ENCODE results near the gene CCDC117. TPM values are rescaled to one million over a fixed set of nuclear protein-coding genes. Genes with fewer than 3 reads are reported as not detected.

The CCDC117 gene
- total RNA-seq, 3 donors from 2014 or later, result 14.4 to 26.6 (median 17.1) TPM

DNA sequence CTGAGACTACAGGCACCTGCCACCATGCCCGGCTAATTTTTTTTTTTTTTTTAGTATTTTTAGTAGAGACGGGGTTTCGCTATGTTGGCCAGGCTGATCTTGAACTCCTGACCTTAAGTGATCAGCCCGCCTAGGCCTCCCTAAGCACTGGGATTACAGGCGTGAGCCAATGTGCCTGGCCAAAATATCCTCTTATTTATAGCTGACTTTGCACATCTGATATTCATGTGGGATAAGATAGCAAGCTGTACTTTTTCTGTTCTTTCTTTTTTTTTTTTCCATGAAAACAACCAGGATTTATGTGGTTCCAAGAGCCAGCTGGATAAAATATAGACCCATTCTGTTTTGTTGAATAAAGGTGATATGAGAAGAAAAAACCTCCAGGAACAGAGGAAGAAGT lies 40.0 kb downstream of the CCDC117 start:
- DNase-seq (no peak), ATAC-seq (no peak)
- TF ChIP-seq, protein P1, sequence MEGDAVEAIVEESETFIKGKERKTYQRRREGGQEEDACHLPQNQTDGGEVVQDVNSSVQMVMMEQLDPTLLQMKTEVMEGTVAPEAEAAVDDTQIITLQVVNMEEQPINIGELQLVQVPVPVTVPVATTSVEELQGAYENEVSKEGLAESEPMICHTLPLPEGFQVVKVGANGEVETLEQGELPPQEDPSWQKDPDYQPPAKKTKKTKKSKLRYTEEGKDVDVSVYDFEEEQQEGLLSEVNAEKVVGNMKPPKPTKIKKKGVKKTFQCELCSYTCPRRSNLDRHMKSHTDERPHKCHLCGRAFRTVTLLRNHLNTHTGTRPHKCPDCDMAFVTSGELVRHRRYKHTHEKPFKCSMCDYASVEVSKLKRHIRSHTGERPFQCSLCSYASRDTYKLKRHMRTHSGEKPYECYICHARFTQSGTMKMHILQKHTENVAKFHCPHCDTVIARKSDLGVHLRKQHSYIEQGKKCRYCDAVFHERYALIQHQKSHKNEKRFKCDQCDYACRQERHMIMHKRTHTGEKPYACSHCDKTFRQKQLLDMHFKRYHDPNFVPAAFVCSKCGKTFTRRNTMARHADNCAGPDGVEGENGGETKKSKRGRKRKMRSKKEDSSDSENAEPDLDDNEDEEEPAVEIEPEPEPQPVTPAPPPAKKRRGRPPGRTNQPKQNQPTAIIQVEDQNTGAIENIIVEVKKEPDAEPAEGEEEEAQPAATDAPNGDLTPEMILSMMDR (IDR thresholded peaks at IDR 0.05), result no peak
- Histone ChIP-seq H3K4me1 (ENCODE audit: low read depth) (peaks cover 21% of the 10 kb centered on the region), H3K4me3 (no peak overlapping the region), H3K9me3 (no peaks in the 10 kb centered on the region), H3K36me3 (ENCODE audit: low read depth) (no peaks in the 10 kb centered on the region)
- intact Hi-C loops (cut with DNase I, micrococcal nuclease), result no loop called here

DNA sequence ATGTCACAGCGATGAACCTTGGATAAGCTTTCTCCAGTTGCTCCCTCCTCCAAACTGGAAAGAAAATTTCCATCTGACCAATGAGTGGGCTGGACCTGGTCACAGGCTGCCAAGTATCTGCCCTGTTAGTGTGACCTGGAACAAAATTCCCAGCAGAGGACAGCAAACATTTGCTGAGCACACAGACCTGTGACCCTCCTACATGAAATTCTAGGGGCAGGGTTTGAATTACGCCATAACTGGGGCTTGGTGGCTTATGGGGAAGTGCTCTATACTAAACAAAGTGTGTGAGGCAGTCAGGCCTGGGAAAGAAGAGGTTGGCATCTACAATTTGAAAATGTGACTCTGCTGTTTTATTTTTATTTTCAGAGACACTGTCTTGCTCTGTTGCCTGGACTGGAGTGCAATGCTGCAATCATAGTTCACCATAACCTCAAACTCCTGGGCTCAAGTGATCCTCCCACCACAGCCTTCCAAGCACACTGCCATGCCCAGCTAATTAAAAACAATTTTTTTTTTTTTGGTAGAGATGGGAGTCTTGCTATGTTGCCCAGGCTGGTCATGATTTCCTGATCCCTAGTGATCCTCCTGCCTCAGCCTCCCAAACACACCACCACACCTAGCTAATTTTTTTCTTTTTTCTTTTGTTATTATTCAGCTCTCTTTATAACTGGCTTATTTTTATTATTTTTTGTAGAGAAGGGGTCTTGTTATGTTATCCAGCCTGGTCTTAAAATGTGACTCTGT lies 41.5 kb downstream of the CCDC117 start:
- Histone ChIP-seq H3K9me3 (no peaks in the 10 kb centered on the region), H3K4me1 (ENCODE audit: low read depth) (peaks cover 33% of the 10 kb centered on the region), H3K4me3 (no peak overlapping the region), H3K36me3 (ENCODE audit: low read depth) (no peaks in the 10 kb centered on the region)
- intact Hi-C loops (cut with DNase I, micrococcal nuclease), result no loop called here
- TF ChIP-seq, protein P1 (IDR thresholded peaks at IDR 0.05), result no peak
- peak in 1 of 3 donors; percentile 58 for DNase-seq
- ATAC-seq, result peak; percentile 82

DNA sequence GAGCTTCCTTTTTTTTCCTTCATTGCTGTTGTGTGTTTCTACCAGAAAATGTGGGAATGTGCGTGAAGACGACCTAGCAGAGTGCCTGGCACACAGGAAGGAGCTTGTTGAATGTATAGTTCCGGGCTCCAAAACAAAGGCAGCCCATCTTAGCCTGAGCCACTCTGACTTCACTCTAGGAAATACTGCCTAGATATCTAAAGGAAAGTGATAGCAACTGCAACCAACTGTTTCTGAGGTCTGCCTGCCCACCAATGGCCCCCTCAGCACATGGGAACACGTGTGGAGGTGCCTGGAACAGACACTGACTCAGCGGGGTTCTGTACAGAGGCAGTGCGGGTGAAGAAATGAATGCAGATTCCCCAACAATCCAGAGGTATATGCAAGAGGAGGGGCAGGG lies 42.6 kb downstream of the CCDC117 start:
- Histone ChIP-seq H3K4me3 (no peak overlapping the region), H3K4me1 (ENCODE audit: low read depth) (peaks cover 41% of the 10 kb centered on the region), H3K36me3 (ENCODE audit: low read depth) (no peaks in the 10 kb centered on the region), H3K9me3 (no peaks in the 10 kb centered on the region)
- TF ChIP-seq, protein P1 (IDR thresholded peaks at IDR 0.05), result no peak
- intact Hi-C loops (cut with DNase I, micrococcal nuclease), result no loop called here
- ATAC-seq (no peak), DNase-seq (no peak)

DNA sequence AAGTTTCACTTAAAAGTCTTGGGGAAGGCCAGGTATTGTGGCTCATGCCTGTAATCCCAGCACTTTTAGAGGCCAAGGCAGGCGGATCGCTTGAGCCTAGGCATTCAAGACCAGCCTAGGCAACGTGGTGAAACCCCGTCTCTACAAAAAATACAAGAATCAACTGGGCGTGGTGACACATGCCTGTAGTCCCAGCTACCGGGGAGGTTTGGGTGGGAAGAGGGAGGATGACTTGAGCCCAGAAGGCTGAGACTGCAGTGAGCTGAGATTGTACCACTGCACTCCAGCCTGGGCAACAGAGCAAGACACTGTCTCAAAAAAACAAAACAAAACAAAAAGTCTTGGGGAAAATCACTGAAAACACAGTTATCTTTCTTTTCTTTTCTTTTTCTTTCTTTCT lies 43.2 kb downstream of the CCDC117 start:
- ATAC-seq, result no peak
- intact Hi-C loops (cut with DNase I, micrococcal nuclease), result no loop called here
- Histone ChIP-seq H3K9me3 (no peaks in the 10 kb centered on the region), H3K4me1 (ENCODE audit: low read depth) (peaks cover 43% of the 10 kb centered on the region), H3K4me3 (no peak overlapping the region), H3K36me3 (ENCODE audit: low read depth) (no peaks in the 10 kb centered on the region)
- TF ChIP-seq, protein P1 (IDR thresholded peaks at IDR 0.05), result no peak
- no peak for DNase-seq

DNA sequence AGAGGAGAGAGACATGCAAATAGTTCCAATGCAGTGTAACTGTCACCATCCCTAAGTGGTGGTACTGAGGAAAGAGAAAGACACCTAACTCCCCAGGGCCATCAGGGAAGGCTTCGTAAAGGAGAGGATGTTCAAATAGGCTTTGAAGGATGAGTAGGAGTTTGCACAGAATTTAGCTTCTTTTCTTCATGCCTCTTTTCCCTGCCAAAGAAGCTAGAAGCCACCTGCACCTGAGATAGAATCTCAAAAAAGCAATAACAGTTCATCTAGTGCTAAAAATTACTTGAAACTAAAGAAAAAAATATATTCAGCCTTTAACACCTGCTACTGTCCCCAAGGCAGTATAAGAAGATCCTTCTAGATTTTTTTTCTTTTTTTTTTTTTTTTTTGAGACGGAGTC lies 44.6 kb downstream of the CCDC117 start:
- Histone ChIP-seq H3K36me3 (ENCODE audit: low read depth) (no peaks in the 10 kb centered on the region), H3K4me3 (no peak overlapping the region), H3K9me3 (no peaks in the 10 kb centered on the region), H3K4me1 (ENCODE audit: low read depth) (peaks cover 42% of the 10 kb centered on the region)
- DNase-seq (no peak), ATAC-seq (no peak)
- intact Hi-C loops (cut with DNase I, micrococcal nuclease), result no loop called here
- TF ChIP-seq, protein P1 (IDR thresholded peaks at IDR 0.05), result no peak
